ENCODE results near the gene KDM7A.

The KDM7A gene

GRCh38 chr7:140081774-140082425 is 94.9 kb downstream of the KDM7A start:
- CTCF ChIA-PET, result interaction anchor here (0.6 kb wide), 1 partner anchor 54 kb away, joined by 3 read pairs; no protein-coding TSS in a partner anchor
- no peak for DNase-seq (ENCODE audit: extremely low spot score)
- TF ChIP-seq TARDBP (IDR thresholded peaks at IDR 0.05), result no peak
- no peak for TF ChIP-seq L3MBTL2 (conservative IDR thresholded peaks at IDR 0.05)
- POLR2A ChIA-PET, result no interaction called here

GRCh38 chr7:140080919-140081318 is 95.9 kb downstream of the KDM7A start:
- TF ChIP-seq SP1 (IDR thresholded peaks at IDR 0.05) (no peak), HDGF (IDR thresholded peaks at IDR 0.05; ENCODE audit: borderline replicate concordance) (no peak), PKNOX1 (IDR thresholded peaks at IDR 0.05) (no peak), CTBP1 (IDR thresholded peaks at IDR 0.05; ENCODE audit: borderline replicate concordance) (no peak)
- CTCF ChIA-PET, result no interaction called here
- POLR2A ChIA-PET, result no interaction called here
- DNase-seq (ENCODE audit: extremely low spot score), result no peak

GRCh38 chr7:140079121-140079536 is 97.7 kb downstream of the KDM7A start:
- TF ChIP-seq L3MBTL2 (conservative IDR thresholded peaks at IDR 0.05) (no peak), LEF1 (IDR thresholded peaks at IDR 0.05; ENCODE audit: borderline replicate concordance) (no peak), ARNT (IDR thresholded peaks at IDR 0.05) (no peak), PKNOX1 (IDR thresholded peaks at IDR 0.05) (no peak), CTBP1 (IDR thresholded peaks at IDR 0.05; ENCODE audit: borderline replicate concordance) (no peak), FOXK2 (IDR thresholded peaks at IDR 0.05) (no peak), ZNF384 (IDR thresholded peaks at IDR 0.05) (no peak), SP1 (IDR thresholded peaks at IDR 0.05) (no peak), FOXM1 (IDR thresholded peaks at IDR 0.05; ENCODE audit: borderline replicate concordance) (no peak), HDGF (IDR thresholded peaks at IDR 0.05; ENCODE audit: borderline replicate concordance) (no peak), SUZ12 (IDR thresholded peaks at IDR 0.05) (no peak), TARDBP (IDR thresholded peaks at IDR 0.05) (no peak), ELF4 (IDR thresholded peaks at IDR 0.05) (no peak), FOXA1 (IDR thresholded peaks at IDR 0.05) (no peak), NFRKB (IDR thresholded peaks at IDR 0.05) (no peak), BHLHE40 (IDR thresholded peaks at IDR 0.05; ENCODE audit: borderline replicate concordance) (no peak)
- CTCF ChIA-PET, result no interaction called here
- peak; percentile 65 for DNase-seq (ENCODE audit: extremely low spot score)
- POLR2A ChIA-PET, result no interaction called here

- no peak for TF ChIP-seq PKNOX1 (IDR thresholded peaks at IDR 0.05)
- no peak for TF ChIP-seq ZNF384 (IDR thresholded peaks at IDR 0.05)
- no peak for TF ChIP-seq FOXK2 (IDR thresholded peaks at IDR 0.05)
- no peak for TF ChIP-seq HDGF (IDR thresholded peaks at IDR 0.05; ENCODE audit: borderline replicate concordance)
- no peak for TF ChIP-seq SUZ12 (IDR thresholded peaks at IDR 0.05)
- TF ChIP-seq FOXM1 (IDR thresholded peaks at IDR 0.05; ENCODE audit: borderline replicate concordance), result no peak
- TF ChIP-seq TARDBP (IDR thresholded peaks at IDR 0.05), result no peak
- no peak for TF ChIP-seq CTBP1 (IDR thresholded peaks at IDR 0.05; ENCODE audit: borderline replicate concordance)
- no peak for TF ChIP-seq BHLHE40 (IDR thresholded peaks at IDR 0.05; ENCODE audit: borderline replicate concordance)
- TF ChIP-seq L3MBTL2 (conservative IDR thresholded peaks at IDR 0.05), result no peak
- no peak for TF ChIP-seq LEF1 (IDR thresholded peaks at IDR 0.05; ENCODE audit: borderline replicate concordance)
- TF ChIP-seq ELF4 (IDR thresholded peaks at IDR 0.05), result no peak
- no peak for TF ChIP-seq ARNT (IDR thresholded peaks at IDR 0.05)
- TF ChIP-seq SP1 (IDR thresholded peaks at IDR 0.05), result no peak
- no peak for TF ChIP-seq FOXA1 (IDR thresholded peaks at IDR 0.05)
- DNase-seq (ENCODE audit: extremely low spot score), result no peak
- ChIA-PET CTCF (no interaction called here), POLR2A (no interaction called here)
Measured at GRCh38 chr7:140078392-140078791, 98.4 kb downstream of the KDM7A start.

GRCh38 chr7:140074780-140075179 is 102.0 kb downstream of the KDM7A start:
- ChIA-PET POLR2A (no interaction called here), CTCF (interaction anchor here (0.6 kb wide), 1 partner anchor 9 kb away, joined by 3 read pairs; no protein-coding TSS in a partner anchor)
- DNase-seq (ENCODE audit: extremely low spot score), result no peak
- TF ChIP-seq BHLHE40 (IDR thresholded peaks at IDR 0.05; ENCODE audit: borderline replicate concordance), result no peak
- no peak for TF ChIP-seq L3MBTL2 (conservative IDR thresholded peaks at IDR 0.05)
- TF ChIP-seq CTBP1 (IDR thresholded peaks at IDR 0.05; ENCODE audit: borderline replicate concordance), result no peak
- no peak for TF ChIP-seq ARNT (IDR thresholded peaks at IDR 0.05)
- TF ChIP-seq FOXA1 (IDR thresholded peaks at IDR 0.05), result no peak
- TF ChIP-seq LEF1 (IDR thresholded peaks at IDR 0.05; ENCODE audit: borderline replicate concordance), result no peak
- TF ChIP-seq TARDBP (IDR thresholded peaks at IDR 0.05), result no peak
- no peak for TF ChIP-seq ZNF384 (IDR thresholded peaks at IDR 0.05)
- no peak for TF ChIP-seq FOXK2 (IDR thresholded peaks at IDR 0.05)
- TF ChIP-seq FOXM1 (IDR thresholded peaks at IDR 0.05; ENCODE audit: borderline replicate concordance), result no peak
- no peak for TF ChIP-seq SP1 (IDR thresholded peaks at IDR 0.05)
- no peak for TF ChIP-seq HDGF (IDR thresholded peaks at IDR 0.05; ENCODE audit: borderline replicate concordance)
- TF ChIP-seq SUZ12 (IDR thresholded peaks at IDR 0.05), result no peak
- no peak for TF ChIP-seq ELF4 (IDR thresholded peaks at IDR 0.05)
- TF ChIP-seq PKNOX1 (IDR thresholded peaks at IDR 0.05), result no peak
- TF ChIP-seq NFRKB (IDR thresholded peaks at IDR 0.05), result no peak

- TF ChIP-seq TARDBP (IDR thresholded peaks at IDR 0.05) (no peak), PKNOX1 (IDR thresholded peaks at IDR 0.05) (no peak), L3MBTL2 (conservative IDR thresholded peaks at IDR 0.05) (no peak), SUZ12 (IDR thresholded peaks at IDR 0.05) (no peak), SP1 (IDR thresholded peaks at IDR 0.05) (no peak), LEF1 (IDR thresholded peaks at IDR 0.05; ENCODE audit: borderline replicate concordance) (no peak), ZNF384 (IDR thresholded peaks at IDR 0.05) (no peak), FOXK2 (IDR thresholded peaks at IDR 0.05) (no peak), HDGF (IDR thresholded peaks at IDR 0.05; ENCODE audit: borderline replicate concordance) (no peak), CTBP1 (IDR thresholded peaks at IDR 0.05; ENCODE audit: borderline replicate concordance) (no peak), ARNT (IDR thresholded peaks at IDR 0.05) (no peak), ELF4 (IDR thresholded peaks at IDR 0.05) (no peak), BHLHE40 (IDR thresholded peaks at IDR 0.05; ENCODE audit: borderline replicate concordance) (no peak)
- ChIA-PET POLR2A (no interaction called here), CTCF (interaction anchor here (0.6 kb wide), 1 partner anchor 515 kb away, joined by 3 read pairs; no protein-coding TSS in a partner anchor)
- no peak for DNase-seq (ENCODE audit: extremely low spot score)
Measured at GRCh38 chr7:140070546-140070945, 106.2 kb downstream of the KDM7A start.
